GM18502 (cell line): ENCODE measurements around the gene FRMD5.

Source experiments
- ATAC-seq: cut with Tn5 transposase; IDR thresholded peaks from one replicate; pipeline ENCODE4 v1.9.1; 2021; ENCODE audit warnings: mild to moderate bottlenecking; ENCODE audit not compliant: unreplicated experiment, poor library complexity

FRMD5 gene

DNA sequence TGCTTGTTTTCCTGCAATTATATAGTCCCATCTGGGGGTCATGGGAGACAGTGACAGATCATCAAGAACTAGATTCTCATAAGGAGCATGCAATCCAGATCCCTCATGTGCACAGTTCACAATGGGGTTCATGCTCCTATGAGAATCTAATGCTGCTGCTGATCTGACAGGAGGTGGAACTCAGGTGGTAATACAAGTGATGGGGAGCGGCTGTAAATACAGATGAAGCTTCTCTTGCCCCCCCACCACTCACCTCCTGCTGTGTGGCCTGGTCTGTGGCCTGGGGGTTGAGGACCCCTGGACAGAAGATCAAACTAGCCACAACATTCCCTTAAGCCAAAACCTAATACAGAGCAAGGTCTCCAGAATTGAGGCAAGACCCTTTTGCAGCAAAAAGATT, 207.1 kb downstream of the FRMD5 start:
- no peak for ATAC-seq

DNA sequence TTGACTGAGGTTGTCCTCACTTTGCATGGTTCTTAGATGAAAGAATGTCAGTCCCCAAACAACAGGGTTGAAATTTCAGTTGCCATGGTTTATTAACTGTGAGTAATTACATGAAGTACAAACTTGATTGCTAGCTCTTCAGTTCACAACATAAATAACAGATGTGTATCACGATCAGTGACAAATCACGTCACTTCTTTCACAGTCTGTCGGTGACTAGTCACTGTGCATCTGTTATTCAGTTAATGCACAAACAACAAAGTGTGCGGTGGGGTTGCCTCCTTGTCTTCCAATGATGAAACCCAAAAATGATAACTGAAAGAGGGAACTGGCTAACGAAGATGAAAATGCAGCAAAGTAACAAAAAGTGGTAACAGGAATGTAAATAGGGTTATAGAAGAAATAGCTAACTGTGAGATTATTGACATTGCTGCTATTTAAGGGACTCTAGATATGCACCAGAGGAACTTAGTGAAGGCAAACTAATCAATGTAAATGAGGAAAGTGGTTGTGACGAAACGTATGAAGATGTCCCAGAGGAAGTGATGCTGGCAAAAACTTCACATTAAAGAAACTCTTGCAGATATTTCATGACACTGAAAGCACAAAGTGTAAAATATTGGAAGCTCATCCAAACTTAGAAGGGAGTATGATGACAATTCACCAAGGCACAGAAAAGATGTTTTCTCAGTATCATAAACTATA, 208.9 kb downstream of the FRMD5 start:
- ATAC-seq, result no peak

DNA sequence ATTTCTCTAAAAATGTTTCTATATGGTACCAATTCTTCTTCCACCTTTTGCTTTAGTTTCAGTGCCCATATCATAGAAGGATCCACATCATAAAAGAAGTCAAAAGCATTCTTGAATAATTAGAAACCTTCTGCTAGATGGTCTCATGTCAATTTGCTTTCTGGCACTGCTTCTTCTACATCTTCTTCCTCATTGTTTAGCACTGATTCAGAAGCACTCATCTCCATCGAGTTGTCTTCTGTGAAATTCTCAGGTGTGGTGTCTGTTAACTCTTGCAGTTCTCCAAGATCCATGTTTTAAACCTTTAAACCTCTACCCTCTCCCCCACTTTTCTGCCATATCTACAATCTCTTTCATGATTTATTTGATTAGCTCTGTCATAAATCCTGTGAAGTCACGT, 213.5 kb downstream of the FRMD5 start:
- ATAC-seq, result no peak

DNA sequence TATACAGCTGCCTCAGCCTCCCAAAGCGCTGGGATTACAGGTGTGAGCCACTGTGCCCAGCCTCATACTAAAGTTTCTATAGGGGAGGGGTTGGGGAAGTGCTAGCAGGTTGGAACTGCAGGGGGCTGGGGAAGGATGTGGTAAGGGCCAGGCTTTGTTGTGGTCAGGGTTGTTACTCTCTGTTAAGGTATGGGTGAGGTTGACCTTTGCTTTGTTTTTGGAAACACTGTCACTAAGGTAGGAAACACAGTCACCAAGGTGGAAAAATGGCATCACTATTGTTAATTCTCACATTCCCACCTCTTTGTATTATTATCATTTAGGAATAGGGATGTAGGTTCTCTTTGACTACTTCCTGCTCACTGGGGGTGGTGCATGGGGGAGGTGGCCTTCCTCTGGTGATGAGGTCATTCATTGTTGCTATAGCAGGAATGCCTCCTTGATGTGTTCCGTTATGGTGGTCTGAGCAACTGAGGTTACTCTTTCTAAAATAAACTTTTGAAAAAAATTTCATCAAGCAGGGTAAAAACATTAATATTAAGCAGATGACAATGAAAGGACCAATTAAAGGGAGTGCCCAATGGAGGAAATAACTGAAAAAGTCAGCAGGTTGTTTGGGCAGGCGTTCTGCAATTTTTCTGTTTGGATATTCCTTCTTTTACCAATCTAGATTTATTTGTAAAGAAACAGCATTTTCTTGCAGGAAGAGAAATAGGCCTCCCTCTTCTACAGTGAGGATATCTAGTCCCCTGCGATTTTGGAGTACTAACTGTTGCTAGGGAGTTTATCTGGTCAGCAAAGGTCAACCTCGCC, 217.8 kb downstream of the FRMD5 start:
- ATAC-seq, result no peak

DNA sequence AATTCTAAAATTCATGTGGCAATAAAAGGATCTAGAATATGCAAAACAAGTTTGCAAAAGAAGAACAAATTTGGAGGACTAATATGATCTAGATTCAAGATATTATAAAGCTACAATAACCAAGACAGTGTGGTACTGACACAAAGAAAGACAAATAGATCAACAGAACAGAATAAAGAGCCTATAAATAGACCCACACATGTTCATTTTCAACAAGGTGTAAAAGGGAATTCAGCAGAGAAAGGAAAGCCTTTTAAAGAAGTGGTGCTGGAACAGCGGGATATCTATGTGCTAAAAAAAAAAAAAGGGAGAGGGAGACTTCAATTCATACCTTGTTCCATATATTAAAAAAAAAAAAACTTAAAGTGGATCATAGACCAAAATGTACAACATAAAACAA, 219.3 kb downstream of the FRMD5 start:
- no peak for ATAC-seq

DNA sequence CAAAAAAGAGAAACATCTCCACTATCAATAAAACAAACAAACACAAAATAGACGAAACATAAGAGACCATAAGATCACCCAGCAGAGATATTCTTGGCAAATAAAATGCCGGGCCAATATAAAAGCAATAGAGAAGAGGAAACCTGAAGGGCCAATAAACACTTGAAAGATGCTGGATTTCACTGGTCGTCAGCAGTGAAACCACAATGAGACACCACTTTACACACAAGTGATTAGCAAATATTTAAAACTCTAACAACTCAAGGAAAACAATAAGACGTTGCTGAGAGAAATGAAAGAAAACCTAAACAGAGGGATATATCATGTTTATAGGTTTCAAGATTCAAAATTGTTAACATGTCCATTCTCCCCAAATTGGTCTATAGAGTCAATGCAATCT, 219.7 kb downstream of the FRMD5 start:
- no peak for ATAC-seq

DNA sequence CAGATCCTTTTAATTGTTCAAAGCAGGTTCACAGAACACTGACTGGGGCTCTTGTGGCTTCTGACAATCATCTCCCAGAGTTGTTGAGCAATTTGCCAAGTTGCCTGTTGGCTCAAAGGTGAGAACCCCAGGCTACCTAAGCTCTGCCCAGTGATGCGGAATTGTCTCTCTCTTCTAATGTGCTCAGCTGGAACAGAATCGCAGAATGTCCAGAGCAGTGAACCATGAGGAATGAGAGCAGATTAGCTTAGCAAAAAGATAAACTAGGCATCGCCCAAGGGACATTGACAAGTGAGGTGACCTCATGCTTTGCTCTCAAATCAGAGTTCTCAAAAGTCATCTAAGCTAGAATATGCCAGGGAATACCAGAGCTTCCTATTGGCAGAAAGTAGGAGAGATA, 220.2 kb downstream of the FRMD5 start:
- ATAC-seq, result no peak

DNA sequence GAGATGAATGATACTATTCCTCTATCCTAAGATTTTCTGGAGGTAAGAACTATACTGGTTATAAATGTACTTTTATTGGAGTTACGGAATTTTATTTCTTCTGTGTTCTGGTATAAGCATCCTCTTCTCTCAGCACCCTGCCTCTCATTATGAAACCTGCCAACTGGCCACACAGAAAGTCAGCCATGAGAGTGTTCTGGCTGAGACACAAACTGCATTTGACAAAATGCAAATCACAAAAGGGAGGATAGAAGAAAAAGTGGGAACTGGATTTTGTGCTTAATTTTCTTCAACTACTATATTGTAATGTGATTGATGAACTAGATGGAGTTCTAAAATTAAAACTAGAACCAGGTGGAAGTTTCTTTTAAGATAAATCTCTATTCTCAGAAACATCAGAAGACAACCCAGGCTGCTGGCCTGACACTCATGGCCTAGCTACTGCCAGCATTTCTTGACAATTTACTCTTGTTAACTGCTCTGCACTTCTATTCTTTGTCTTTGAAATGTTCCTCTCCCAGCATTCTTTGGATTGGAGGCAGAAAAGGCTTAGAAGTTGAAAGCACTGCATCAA, 225.2 kb downstream of the FRMD5 start:
- no peak for ATAC-seq

DNA sequence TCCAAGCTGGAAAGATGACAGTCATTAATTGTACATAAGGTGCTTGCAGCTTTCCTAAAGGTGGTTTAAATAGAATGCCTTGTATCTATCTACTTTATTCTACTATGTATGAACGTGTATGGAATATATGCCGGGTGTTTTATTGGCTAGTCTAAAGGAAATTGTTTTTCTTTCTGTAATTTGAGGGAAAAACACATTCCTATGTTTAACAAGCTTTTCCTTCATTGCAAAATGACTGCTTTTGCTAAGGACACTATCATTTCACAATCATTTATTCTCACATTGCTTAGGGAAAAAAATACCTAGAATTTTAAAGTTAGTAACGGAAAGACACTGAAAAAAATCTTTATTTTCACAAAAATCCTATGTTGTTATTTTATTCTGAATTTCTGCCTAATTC, 226.5 kb downstream of the FRMD5 start:
- no peak for ATAC-seq

DNA sequence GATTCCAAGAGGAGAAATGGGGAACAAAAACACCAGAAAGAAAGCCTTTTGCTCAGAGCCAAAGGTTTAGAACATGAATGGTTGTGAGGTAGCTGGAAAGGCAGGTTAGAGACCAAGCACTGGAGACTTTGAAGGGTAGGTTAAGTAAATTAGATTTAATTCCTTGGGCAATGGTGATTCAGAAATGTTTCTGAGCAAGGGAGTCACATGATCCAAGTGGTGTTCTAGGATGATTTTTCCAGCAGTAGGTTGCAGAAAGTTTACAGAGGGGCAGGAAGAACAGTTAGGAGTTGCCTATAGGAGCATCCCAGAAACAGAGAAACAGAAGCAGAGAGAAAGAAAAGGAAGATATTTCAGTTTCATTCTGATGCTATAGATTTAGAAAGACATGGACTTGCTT, 228.4 kb downstream of the FRMD5 start:
- no peak for ATAC-seq

DNA sequence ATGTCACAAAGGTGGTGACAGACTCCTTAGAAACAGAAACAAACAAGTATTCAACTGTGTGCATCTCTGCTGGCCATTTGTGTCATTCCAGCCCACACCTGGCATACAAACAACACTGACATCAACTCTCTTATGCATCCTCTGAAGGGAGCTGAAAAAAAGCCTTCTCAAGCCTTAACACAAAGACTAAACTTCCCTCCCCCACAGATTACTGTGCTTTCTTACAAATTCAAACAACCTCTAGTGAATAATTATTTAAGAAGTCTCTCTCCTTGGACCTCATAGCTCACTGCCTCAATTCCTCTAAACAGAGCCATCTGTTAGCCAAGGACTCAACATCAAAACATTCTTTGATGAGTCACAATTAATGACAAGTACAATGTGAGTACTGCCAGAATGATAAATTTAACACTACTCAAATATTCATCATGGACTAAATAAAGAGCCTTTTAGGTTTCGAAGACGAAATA, 236.2 kb downstream of the FRMD5 start:
- ATAC-seq, result no peak

DNA sequence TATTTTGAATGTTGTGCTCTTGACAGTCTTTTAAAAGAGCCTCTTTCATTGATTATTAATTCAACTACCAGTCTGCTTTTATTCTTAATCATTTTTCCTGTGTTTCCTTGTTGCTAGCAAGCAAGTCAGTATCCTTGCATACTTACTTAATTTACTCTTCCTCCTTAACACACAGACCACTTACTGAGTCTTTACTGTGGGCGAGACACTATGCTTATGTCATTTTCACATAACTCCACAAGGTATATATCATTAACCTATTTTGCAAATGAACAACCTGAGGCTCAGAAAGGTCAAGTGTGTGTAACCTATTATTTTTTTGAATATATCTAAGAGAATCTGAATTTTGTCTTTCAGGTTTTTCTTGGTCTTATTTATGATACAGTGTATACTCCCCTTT, 237.3 kb downstream of the FRMD5 start:
- ATAC-seq, result no peak

DNA sequence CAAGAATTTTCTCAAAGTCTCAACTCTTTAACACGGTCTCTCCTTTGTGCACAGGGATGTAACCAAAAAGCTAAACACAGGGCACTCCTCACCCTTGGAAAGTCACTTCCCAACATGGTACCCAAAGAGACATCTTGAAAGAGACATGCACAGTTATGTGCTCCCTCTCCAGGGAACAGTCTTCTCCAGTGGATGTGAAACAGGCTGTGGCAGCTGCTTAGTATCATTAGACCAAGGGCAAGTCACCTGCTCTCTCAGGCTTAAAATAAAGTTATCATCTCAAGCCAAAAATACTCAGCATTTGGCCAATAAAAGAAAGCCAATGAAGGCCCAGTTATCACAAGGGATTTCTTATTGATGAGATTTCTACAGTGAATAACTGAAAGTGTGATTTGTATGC, 239.9 kb downstream of the FRMD5 start:
- no peak for ATAC-seq

DNA sequence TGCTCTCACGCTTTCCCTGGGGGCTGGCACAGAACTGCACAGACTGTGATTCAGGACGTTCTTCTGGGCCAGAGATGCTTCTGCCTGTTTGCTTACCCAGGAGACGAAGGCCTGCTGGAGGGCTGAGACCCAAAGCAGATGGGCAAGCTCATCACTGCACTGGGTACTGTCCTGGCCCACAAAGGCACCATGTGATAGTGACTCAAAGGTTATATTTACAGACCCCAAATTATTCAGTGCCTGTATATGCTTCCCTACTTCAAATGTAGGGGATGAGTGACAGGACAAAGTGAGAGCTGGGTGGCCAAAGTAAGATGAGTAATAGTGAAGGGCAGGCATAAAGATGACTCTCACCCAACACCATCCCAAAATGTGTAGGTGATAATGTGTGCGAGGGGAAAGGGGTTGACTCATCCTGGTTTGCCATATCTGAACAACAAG, 240.9 kb downstream of the FRMD5 start:
- ATAC-seq, result no peak

DNA sequence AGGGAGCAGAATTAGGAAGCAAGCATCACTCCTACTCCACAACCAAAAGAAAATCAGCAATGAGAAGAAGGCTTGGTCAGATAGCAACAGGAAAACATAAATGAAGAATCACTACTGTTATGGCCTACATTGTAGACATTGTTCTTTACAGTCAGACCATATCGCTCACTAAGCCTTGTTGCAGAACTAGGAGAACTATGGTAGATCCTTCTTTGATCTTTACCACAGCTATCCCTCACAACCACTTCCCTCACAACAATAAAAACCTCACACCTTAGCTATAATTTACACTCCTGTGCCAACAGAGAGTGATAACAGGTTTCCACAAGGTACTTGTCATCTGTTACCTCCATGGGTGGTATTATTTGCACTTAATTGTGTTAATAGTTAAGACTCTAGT, 241.7 kb downstream of the FRMD5 start:
- ATAC-seq, result no peak

DNA sequence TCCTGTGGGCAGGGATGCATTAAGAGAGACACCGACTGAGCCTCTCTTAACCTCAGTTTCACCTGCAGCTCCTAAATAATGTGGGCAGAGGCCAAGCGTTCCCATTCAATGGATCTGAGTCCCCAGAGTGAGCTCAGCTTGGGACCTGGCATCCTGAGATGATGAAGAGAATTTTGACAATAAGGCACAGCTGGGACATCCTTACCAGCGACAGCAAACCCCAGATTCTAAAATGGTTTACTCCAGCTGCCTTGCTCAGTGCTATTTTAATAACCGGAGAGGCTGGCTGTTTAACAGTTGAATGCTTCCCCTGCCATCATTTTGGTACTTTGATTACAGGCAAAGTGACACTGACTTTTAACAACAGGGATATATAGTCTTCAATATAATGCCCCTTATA, 244.5 kb downstream of the FRMD5 start:
- ATAC-seq, result no peak

DNA sequence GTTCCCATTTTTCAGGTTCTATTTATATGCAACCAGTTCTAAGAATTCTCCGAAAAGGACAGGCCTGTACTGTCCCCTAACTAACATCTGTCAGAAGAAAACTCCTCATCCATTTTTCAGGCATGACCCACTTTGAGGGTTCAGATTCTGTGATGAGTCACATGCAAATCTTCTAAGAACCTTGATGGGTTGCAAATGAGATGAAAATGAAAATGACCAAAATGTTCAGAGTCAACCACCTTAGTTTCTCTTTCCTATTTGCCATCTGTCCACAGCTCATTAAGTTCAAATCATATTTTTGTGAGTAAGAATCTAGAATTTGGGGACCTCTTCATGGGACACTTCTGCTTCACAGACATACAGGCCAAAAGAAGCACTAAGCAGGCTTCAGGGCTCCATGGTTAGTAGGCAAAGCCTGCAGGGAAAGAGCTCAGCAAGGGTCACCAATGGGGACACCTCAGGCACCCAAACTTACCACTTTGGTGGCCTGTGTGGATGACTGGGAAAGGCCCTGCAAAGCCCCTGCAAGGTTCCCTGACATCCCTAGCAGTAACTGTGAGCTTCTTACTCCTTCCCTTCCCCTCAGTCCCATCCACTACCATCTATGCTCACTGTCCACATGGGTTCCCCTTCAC, 246.3 kb downstream of the FRMD5 start:
- peak; percentile 88 for ATAC-seq

DNA sequence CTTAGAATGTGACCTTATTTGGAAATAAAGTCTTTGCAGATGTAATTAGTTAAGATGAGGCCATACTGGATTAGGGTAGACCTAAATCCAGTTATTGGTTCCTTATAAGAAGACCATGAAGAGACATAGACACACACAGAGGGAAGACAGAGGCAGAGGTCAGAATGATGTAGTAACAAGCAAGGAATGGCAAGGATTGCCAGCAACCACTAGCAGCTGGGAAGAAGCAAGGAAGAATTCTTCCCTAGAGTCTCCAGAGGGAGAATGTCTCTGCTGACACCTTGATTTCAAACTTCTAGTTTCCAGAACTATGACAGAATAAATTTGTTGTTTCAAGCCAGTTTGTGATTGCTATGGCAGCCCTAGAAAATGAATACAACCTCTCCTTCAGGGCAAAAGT, 251.6 kb downstream of the FRMD5 start:
- ATAC-seq, result no peak

DNA sequence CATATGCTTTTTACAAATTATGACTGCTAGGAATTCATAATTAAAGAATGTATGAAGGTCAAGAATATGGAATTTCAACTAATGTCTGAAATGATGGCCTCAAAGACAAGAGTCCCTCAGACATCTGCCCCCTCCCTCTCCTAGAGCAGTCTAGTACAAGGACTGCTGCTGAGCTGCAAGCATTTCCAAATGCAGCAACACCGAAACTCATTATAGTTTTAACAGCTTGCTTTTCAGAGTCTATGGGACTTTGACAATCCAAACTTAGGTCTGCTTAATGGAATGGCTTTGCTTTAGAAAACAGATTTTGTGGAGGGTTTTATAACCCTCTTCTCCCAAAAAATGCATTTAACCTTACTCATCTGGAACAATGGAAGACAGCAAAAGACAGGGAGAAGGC, 252.9 kb downstream of the FRMD5 start:
- ATAC-seq, result no peak

DNA sequence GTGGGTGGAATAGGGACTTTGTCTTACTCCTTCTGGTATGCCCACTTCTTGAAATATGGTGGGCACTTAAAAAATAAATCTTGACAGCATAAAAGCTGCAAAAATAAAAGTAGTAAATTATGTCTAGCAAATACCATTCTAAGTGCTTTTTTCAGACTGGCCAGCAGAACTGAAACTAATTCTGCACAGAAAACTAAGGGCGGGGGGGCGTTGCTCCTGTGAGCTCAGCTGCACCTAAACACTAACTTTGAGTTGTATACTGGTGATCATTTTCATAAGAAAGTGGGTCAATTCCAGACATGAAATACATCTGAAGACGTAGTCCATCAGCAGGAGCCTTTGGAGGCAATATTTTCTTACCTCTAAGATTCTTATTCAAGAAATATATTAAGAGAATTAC, 253.5 kb downstream of the FRMD5 start:
- no peak for ATAC-seq

DNA sequence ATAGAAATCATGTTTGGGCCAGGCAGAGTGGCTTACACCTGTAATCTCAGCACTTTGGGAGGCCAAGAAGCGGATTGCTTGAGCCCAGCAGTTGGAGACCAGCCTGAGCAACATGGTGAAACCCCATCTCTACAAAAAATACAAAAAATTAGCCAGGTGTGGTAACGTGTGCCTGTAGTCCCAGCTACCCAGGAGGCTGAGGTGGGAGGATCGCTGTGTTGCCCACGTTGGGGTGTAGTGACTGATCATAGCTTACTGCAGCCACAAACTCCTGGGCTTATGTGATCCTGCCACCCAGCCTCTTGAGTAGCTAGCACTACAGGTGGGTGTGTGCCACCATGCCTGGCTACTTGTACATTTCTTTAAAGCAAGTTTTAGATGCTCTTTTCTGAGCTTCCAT, 254.0 kb downstream of the FRMD5 start:
- ATAC-seq, result no peak
